ENCODE data around the gene PITX1.
"Not testable (repeated sequence)": the region's sequence is repeated elsewhere in the genome, so short reads cannot be mapped to it uniquely, and the experiment has no call there.

PITX1 gene

GRCh38 chr5:135033901-135034235, at the start of gene PITX1:
PITX1 (minus strand) TSS chr5:135034228; CDS start chr5:135033881, 347 bp downstream.
- peak; percentile 32 for DNase-seq

- DNase-seq: not testable (repeated sequence)
Measured at GRCh38 chr5:135083334-135083733, 49.3 kb upstream of the PITX1 start.

- DNase-seq: no peak
Measured at GRCh38 chr5:135081240-135081639, 47.2 kb upstream of the PITX1 start.

GRCh38 chr5:135079760-135080159, 45.7 kb upstream of the PITX1 start:
- DNase-seq: no peak

- DNase-seq: no peak
Measured at GRCh38 chr5:135079099-135079681, 45.2 kb upstream of the PITX1 start.

GRCh38 chr5:135076801-135077200, 42.8 kb upstream of the PITX1 start:
- DNase-seq: no peak

GRCh38 chr5:135076051-135076491, 42.0 kb upstream of the PITX1 start:
- DNase-seq: no peak

GRCh38 chr5:135075621-135076020, 41.6 kb upstream of the PITX1 start:
- no peak for DNase-seq

GRCh38 chr5:135073761-135074345, 39.8 kb upstream of the PITX1 start:
- no peak for DNase-seq

GRCh38 chr5:135072387-135073281, 38.6 kb upstream of the PITX1 start:
- peak; percentile 57 for DNase-seq

GRCh38 chr5:135071311-135071710, 37.3 kb upstream of the PITX1 start:
- DNase-seq: no peak

GRCh38 chr5:135069895-135070657, 36.0 kb upstream of the PITX1 start:
- no peak for DNase-seq

GRCh38 chr5:135069016-135069770, 35.2 kb upstream of the PITX1 start:
- DNase-seq: no peak

GRCh38 chr5:135067587-135067986, 33.6 kb upstream of the PITX1 start:
- no peak for DNase-seq

GRCh38 chr5:135066781-135067180, 32.8 kb upstream of the PITX1 start:
- DNase-seq: no peak

- no peak for DNase-seq
Measured at GRCh38 chr5:135065306-135066265, 31.6 kb upstream of the PITX1 start.

GRCh38 chr5:135064235-135064570, 30.2 kb upstream of the PITX1 start:
- no peak for DNase-seq

GRCh38 chr5:135063511-135064234, 29.6 kb upstream of the PITX1 start:
- DNase-seq: no peak

GRCh38 chr5:135063056-135063445, 29.0 kb upstream of the PITX1 start:
- DNase-seq: no peak

GRCh38 chr5:135062216-135063055, 28.4 kb upstream of the PITX1 start:
- no peak for DNase-seq

Measured in RPMI8226 (cell line).